ENCODE results near the gene BGN. TPM values are rescaled to one million over a fixed set of nuclear protein-coding genes. Genes with fewer than 3 reads are reported as not detected.

The BGN gene
- total and polyA plus RNA-seq, 10 donors, result 37.1 to 370 (median 234) TPM

- Histone ChIP-seq H3K9me3 (no peaks in the 10 kb centered on the region), H3K27me3 (replicated peaks in 1 of 7) (no peaks in the 10 kb centered on the region), H3K4me3 (no peak overlapping the region), H3K27ac (no peak overlapping the region), H3K4me1 (no peaks in the 10 kb centered on the region), H3K36me3 (peaks cover 0 to 93% (median 6%) of the 10 kb centered on the region in 6 donors)
- WGBS, 5 donors, result 84 to 96% (median 91%) methylated on average over 5 to 10 of the region's 10 CpGs; no CpG with 5 or more reads in 1 of the 5 donors
- no peak for TF ChIP-seq POLR2AphosphoS5 (IDR thresholded peaks at IDR 0.05)
- TF ChIP-seq CTCF (IDR thresholded peaks at IDR 0.05 in 8 of 11, conservative IDR thresholded peaks at IDR 0.05 in 3 of 11), result no peak
- TF ChIP-seq POLR2A (IDR thresholded peaks at IDR 0.05), result no peak
- intact Hi-C loops (cut with DNase I; ENCODE audit: low total_unique reads), result no loop called here
- no peak for DNase-seq
Observed at GRCh38 chrX:153462291-153462690, 32.5 kb upstream of the BGN start.

- intact Hi-C loops (cut with DNase I; ENCODE audit: low total_unique reads), result no loop called here
- Histone ChIP-seq H3K9me3 (no peaks in the 10 kb centered on the region), H3K27me3 (replicated peaks in 1 of 7) (no peaks in the 10 kb centered on the region), H3K4me1 (peaks cover 0 to 5% (median 0%) of the 10 kb centered on the region in 6 donors), H3K27ac (no peak overlapping the region), H3K36me3 (peaks cover 0 to 93% (median 6%) of the 10 kb centered on the region in 6 donors), H3K4me3 (no peak overlapping the region)
- no peak for TF ChIP-seq POLR2AphosphoS5 (IDR thresholded peaks at IDR 0.05)
- no peak for TF ChIP-seq POLR2A (IDR thresholded peaks at IDR 0.05)
- TF ChIP-seq CTCF (IDR thresholded peaks at IDR 0.05 in 8 of 11, conservative IDR thresholded peaks at IDR 0.05 in 3 of 11), result no peak
- no peak for DNase-seq
- 76 to 89% (median 83%) methylated on average over 2 to 6 of the region's 6 CpGs for WGBS, 5 donors
Observed at GRCh38 chrX:153463031-153463430, 31.7 kb upstream of the BGN start.

GRCh38 chrX:153463556-153463955, 31.2 kb upstream of the BGN start:
- Histone ChIP-seq H3K9me3 (no peaks in the 10 kb centered on the region), H3K4me3 (no peak overlapping the region), H3K27me3 (replicated peaks in 1 of 7) (no peaks in the 10 kb centered on the region), H3K36me3 (peaks cover 0 to 93% (median 9%) of the 10 kb centered on the region in 6 donors), H3K27ac (no peak overlapping the region), H3K4me1 (peaks cover 0 to 10% (median under 1%) of the 10 kb centered on the region in 6 donors)
- intact Hi-C loops (cut with DNase I; ENCODE audit: low total_unique reads), result no loop called here
- TF ChIP-seq POLR2AphosphoS5 (IDR thresholded peaks at IDR 0.05) (peak in 1 of 3 donors; percentile 6), POLR2A (IDR thresholded peaks at IDR 0.05) (no peak), CTCF (IDR thresholded peaks at IDR 0.05 in 8 of 11, conservative IDR thresholded peaks at IDR 0.05 in 3 of 11) (no peak)
- DNase-seq, result no peak
- WGBS, 5 donors, result 78 to 93% (median 84%) methylated on average over 12 of the region's 12 CpGs; no CpG with 5 or more reads in 1 of the 5 donors

GRCh38 chrX:153464116-153464515, 30.7 kb upstream of the BGN start:
- no peak overlapping the region for H3K4me3 ChIP-seq
- DNase-seq, result no peak
- whole genome bisulfite sequencing, 5 donors, result 70 to 94% (median 81%) methylated on average over 2 to 5 of the region's 5 CpGs

More at GRCh38 chrX:153464116-153464515, 30.7 kb upstream of the BGN start:
- Histone ChIP-seq H3K9me3 (no peaks in the 10 kb centered on the region), H3K4me1 (peaks cover 0 to 15% (median 5%) of the 10 kb centered on the region in 6 donors), H3K27me3 (replicated peaks in 1 of 7) (no peaks in the 10 kb centered on the region), H3K36me3 (peaks cover 0 to 92% (median 9%) of the 10 kb centered on the region in 6 donors), H3K27ac (no peak overlapping the region)
- TF ChIP-seq POLR2AphosphoS5 (IDR thresholded peaks at IDR 0.05), result no peak
- no peak for TF ChIP-seq CTCF (IDR thresholded peaks at IDR 0.05 in 8 of 11, conservative IDR thresholded peaks at IDR 0.05 in 3 of 11)
- no peak for TF ChIP-seq POLR2A (IDR thresholded peaks at IDR 0.05)
- intact Hi-C loops (cut with DNase I; ENCODE audit: low total_unique reads), result no loop called here

Measured in spleen (tissue), 11 donors.